Measurements from ENCODE around the gene CR1L. TPM values are rescaled to one million over a fixed set of nuclear protein-coding genes. Genes with fewer than 3 reads are reported as not detected.
A peak's percentile ranks its signal among the peaks of the same experiment; 100 is the strongest.
"Not testable (repeated sequence)": the region's sequence is repeated elsewhere in the genome, so short reads cannot be mapped to it uniquely, and the experiment has no call there.

The CR1L gene
- polyA plus RNA-seq, 4 donors, result 0.32 to 1.5 (median 1.1) TPM

- no peak for DNase-seq (ENCODE audit: low read depth in 4 of 4, low spot score in 2 of 4)
These were observed 725 bp downstream of the CR1L start for GRCh38 chr1:207645635-207646081.

GRCh38 chr1:207646171-207646570 lies 1.2 kb downstream of the CR1L start:
- DNase-seq (ENCODE audit: low read depth in 4 of 4, low spot score in 2 of 4), result no peak

- DNase-seq (ENCODE audit: low read depth in 4 of 4, low spot score in 2 of 4), result no peak
These were observed 2.1 kb downstream of the CR1L start for GRCh38 chr1:207646944-207647579.

- DNase-seq (ENCODE audit: low read depth in 4 of 4, low spot score in 2 of 4), result no peak
These were observed 2.9 kb downstream of the CR1L start for GRCh38 chr1:207647671-207648333.

GRCh38 chr1:207648334-207649209 lies 3.6 kb downstream of the CR1L start:
- no peak for DNase-seq (ENCODE audit: low read depth in 4 of 4, low spot score in 2 of 4)

GRCh38 chr1:207649210-207649753 lies 4.3 kb downstream of the CR1L start:
- no peak for DNase-seq (ENCODE audit: low read depth in 4 of 4, low spot score in 2 of 4)

GRCh38 chr1:207649865-207650580 lies 5.1 kb downstream of the CR1L start:
- DNase-seq (ENCODE audit: low read depth in 4 of 4, low spot score in 2 of 4), result no peak

DNA sequence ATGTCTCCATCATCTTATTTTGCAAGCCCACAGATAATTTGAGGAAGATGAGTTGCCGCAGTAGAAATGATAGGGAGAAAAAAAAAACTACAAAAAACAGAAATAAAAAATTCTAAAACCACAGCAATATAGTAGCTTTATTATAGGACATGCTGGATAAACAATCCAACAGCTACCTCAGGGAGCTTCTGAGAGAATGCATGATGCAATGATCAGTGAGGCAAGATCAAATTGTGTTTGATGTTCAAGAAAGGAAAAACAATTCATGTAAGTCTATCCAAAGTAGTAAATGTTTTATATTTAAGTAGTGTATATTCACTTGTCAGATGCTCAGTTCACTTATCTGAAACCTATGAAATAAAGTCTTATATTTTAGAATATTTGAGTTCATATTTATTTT lies 6.7 kb downstream of the CR1L start:
- no peak for DNase-seq (ENCODE audit: low read depth in 4 of 4, low spot score in 2 of 4)

GRCh38 chr1:207654320-207654719 lies 9.4 kb downstream of the CR1L start:
- DNase-seq (ENCODE audit: low read depth in 4 of 4, low spot score in 2 of 4), result no peak

DNA sequence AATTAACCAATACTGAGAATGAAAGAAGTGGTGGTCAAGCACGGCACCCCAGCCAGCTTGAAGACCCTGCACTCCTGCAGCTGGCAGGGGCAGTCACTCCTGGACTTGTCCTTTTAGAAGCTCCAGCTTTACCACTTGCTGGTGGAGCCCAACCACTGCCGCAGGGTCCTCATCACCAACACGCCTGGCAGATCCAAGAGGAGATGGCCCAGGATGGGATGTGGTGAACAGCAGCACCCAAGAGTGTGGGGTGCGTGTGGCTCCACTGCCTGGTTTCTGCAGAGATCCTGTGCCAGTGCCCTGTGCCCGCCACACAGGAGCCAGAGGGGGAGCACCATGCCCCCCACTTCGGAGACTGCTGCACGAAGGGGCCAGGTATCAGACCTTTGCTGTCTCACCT lies 13.5 kb downstream of the CR1L start:
- no peak for DNase-seq (ENCODE audit: low read depth in 4 of 4, low spot score in 2 of 4)

DNA sequence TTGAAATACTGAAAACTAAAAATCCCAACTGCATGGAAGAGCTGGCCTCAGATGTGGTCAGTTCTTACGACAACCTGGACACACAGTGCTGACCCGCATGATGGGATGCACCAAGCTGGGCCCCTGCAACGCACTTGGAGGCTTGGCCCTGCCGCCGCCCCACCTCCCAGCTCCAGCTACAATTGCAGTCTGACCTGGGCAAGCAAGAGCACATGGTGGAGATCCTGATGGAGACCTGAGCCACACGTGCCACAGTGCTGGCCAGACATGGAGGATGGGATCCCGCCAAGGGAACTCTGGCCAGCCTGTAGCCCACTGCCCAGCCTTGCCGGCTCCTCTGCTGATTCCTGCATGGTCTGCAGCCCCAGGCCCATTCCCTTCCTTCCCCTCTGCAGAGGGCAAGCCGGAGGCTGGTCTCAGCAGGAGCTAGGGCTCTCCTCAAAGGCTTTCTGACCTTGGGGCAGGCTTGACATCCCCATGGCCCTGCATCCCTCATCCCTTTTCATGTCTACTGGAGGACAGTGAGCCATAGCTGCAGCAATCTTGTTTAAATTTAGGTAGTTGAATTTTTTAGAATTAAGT lies 14.1 kb downstream of the CR1L start:
- no peak for DNase-seq (ENCODE audit: low read depth in 4 of 4, low spot score in 2 of 4)

GRCh38 chr1:207659545-207660153 lies 14.7 kb downstream of the CR1L start:
- no peak for DNase-seq (ENCODE audit: low read depth in 4 of 4, low spot score in 2 of 4)

DNA sequence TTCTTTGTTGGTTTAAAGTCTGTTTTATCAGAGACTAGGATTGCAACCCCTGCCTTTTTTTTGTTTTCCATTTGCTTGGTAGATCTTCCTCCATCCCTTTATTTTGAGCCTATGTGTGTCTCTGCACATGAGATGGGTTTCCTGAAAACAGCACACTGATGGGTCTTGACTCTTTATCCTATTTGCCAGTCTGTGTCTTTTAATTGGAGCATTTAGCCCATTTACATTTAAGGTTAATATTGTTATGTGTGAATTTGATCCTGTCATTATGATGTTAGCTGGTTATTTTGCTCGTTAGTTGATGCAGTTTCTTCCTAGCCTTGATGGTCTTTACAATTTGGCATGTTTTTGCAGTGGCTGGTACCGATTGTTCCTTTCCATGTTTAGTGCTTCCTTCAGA lies 16.5 kb downstream of the CR1L start:
- not testable (repeated sequence) for DNase-seq (ENCODE audit: low read depth in 4 of 4, low spot score in 2 of 4)

GRCh38 chr1:207666342-207666741 lies 21.4 kb downstream of the CR1L start:
- DNase-seq (ENCODE audit: low read depth in 4 of 4, low spot score in 2 of 4), result no peak

GRCh38 chr1:207669528-207670009 lies 24.6 kb downstream of the CR1L start:
- DNase-seq (ENCODE audit: low read depth in 4 of 4, low spot score in 2 of 4), result no peak

GRCh38 chr1:207670192-207670591 lies 25.3 kb downstream of the CR1L start:
- no peak for DNase-seq (ENCODE audit: low read depth in 4 of 4, low spot score in 2 of 4)

GRCh38 chr1:207670997-207671396 lies 26.1 kb downstream of the CR1L start:
- no peak for DNase-seq (ENCODE audit: low read depth in 4 of 4, low spot score in 2 of 4)

GRCh38 chr1:207672522-207673130 lies 27.7 kb downstream of the CR1L start:
- peak in 1 of 4 donors; percentile 27 for DNase-seq (ENCODE audit: low read depth in 4 of 4, low spot score in 2 of 4)

GRCh38 chr1:207673399-207673798 lies 28.5 kb downstream of the CR1L start:
- DNase-seq (ENCODE audit: low read depth in 4 of 4, low spot score in 2 of 4), result no peak
